GM18861 (cell line): Measurements from ENCODE around the gene TSEN54.

Source experiments
- ATAC-seq: cut with Tn5 transposase; IDR thresholded peaks from one replicate; pipeline ENCODE4 v1.9.1; 2021; ENCODE audit not compliant: unreplicated experiment

TSEN54 gene

GRCh38 chr17:75540923-75541503 lies 24.7 kb downstream of the TSEN54 start:
- ATAC-seq, result no peak

GRCh38 chr17:75542229-75542628 lies 25.9 kb downstream of the TSEN54 start:
- ATAC-seq, result no peak

- ATAC-seq, result no peak
Measured at GRCh38 chr17:75542728-75543336, 26.5 kb downstream of the TSEN54 start.

GRCh38 chr17:75544250-75544649 lies 27.9 kb downstream of the TSEN54 start:
- no peak for ATAC-seq

- no peak for ATAC-seq
Measured at GRCh38 chr17:75546181-75546580, 29.9 kb downstream of the TSEN54 start.

GRCh38 chr17:75547091-75547490 lies 30.8 kb downstream of the TSEN54 start:
- ATAC-seq, result no peak

- ATAC-seq, result no peak
Measured at GRCh38 chr17:75548813-75549212, 32.5 kb downstream of the TSEN54 start.

GRCh38 chr17:75549246-75550138 lies 33.2 kb downstream of the TSEN54 start:
- ATAC-seq, result no peak

GRCh38 chr17:75550139-75550465 lies 33.8 kb downstream of the TSEN54 start:
- ATAC-seq, result no peak

GRCh38 chr17:75551266-75551665 lies 34.9 kb downstream of the TSEN54 start:
- ATAC-seq, result no peak

GRCh38 chr17:75552425-75553294 lies 36.3 kb downstream of the TSEN54 start:
- no peak for ATAC-seq

GRCh38 chr17:75553295-75554110 lies 37.2 kb downstream of the TSEN54 start:
- no peak for ATAC-seq

GRCh38 chr17:75555679-75556153 lies 39.4 kb downstream of the TSEN54 start:
- no peak for ATAC-seq

GRCh38 chr17:75557075-75557851 lies 40.9 kb downstream of the TSEN54 start:
- ATAC-seq, result no peak

- ATAC-seq, result no peak
Measured at GRCh38 chr17:75557852-75558665, 41.7 kb downstream of the TSEN54 start.

- no peak for ATAC-seq
Measured at GRCh38 chr17:75558666-75559530, 42.6 kb downstream of the TSEN54 start.

GRCh38 chr17:75559958-75560533 lies 43.7 kb downstream of the TSEN54 start:
- no peak for ATAC-seq
